ENCODE measurements around the gene ANXA2.

DNA sequence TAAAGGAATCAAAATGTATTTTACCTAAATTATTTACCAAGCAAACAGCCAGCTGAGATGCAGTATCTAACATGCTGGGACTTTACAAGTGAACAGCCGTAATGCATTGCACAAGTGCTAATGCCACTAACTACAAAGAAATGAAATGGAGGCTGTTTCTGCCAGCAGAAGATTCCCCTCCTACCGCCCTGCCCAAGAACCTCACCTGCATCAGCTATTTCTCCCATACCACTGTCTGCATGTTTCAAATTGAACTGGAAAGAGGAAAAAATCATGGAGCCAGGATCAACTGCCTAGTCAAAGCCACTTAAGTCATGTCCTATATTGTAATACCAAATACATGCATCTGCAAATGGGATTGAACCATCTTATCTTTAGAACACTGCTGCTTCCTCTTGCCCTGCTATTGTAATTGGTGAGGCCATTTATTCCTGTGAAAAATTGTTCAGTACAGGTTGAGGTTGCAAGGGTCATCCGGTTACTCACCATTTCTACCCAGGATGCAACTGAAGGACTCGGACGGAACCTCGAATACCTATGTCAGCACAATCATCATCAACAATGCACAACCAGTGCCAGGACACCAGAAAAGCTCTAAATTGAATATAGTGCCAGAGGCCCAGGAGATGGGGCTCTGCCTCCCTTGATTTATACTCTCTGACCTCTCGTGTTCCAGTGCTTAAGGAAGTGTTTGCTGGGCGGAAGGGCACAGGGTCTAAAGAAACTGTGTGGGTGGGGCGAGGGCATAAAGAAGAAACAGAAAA lies 27.5 kb downstream of the ANXA2 start:
- TF ChIP-seq, protein P1, sequence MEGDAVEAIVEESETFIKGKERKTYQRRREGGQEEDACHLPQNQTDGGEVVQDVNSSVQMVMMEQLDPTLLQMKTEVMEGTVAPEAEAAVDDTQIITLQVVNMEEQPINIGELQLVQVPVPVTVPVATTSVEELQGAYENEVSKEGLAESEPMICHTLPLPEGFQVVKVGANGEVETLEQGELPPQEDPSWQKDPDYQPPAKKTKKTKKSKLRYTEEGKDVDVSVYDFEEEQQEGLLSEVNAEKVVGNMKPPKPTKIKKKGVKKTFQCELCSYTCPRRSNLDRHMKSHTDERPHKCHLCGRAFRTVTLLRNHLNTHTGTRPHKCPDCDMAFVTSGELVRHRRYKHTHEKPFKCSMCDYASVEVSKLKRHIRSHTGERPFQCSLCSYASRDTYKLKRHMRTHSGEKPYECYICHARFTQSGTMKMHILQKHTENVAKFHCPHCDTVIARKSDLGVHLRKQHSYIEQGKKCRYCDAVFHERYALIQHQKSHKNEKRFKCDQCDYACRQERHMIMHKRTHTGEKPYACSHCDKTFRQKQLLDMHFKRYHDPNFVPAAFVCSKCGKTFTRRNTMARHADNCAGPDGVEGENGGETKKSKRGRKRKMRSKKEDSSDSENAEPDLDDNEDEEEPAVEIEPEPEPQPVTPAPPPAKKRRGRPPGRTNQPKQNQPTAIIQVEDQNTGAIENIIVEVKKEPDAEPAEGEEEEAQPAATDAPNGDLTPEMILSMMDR (optimal IDR thresholded peaks at IDR 0.05 in 1 of 3, IDR thresholded peaks at IDR 0.05 in 1 of 3, conservative IDR thresholded peaks at IDR 0.05 in 1 of 3; ENCODE audit: extremely low read depth in 1 of 3, insufficient read depth in 2 of 3, low read length in 3 of 3): no peak
- no peak for TF ChIP-seq EZH2 (IDR thresholded peaks at IDR 0.05; ENCODE audit: low read length)
